Breast epithelium (tissue), 3 donors: ENCODE measurements around the gene MEF2D.

Experiments used
- CTCF ChIP-seq, 3 donors: fragments of 450-650 bp; IDR thresholded peaks; one replicate each; pipeline ENCODE4 v1.5.1; 2016 to 2017; ENCODE audit warnings: antibody characterized with exemption in 3 of 3, mild to moderate bottlenecking in 3 of 3, moderate library complexity in 3 of 3
- POLR2A ChIP-seq: fragments of 450-650 bp; IDR thresholded peaks from one replicate; pipeline ENCODE4 v1.6.1; 2016; ENCODE audit warnings: antibody characterized with exemption, mild to moderate bottlenecking, moderate library complexity

GRCh38 chr1:156538711-156539440 is 38.3 kb upstream of the MEF2D start:
- TF ChIP-seq CTCF (IDR thresholded peaks at IDR 0.05) (no peak), POLR2A (no peak)
